Stimulated activated CD8-positive, alpha-beta memory T cell treated with anti-CD3 and anti-CD28 coated beads, Interleukin-2, amount 100 ng/mL, for 48 hours (primary cell): Measurements from ENCODE around the gene RCN1.
"Not testable (repeated sequence)": the region's sequence is repeated elsewhere in the genome, so short reads cannot be mapped to it uniquely, and the experiment has no call there.

Experiments
- DNase-seq, 2 donors: peaks; one replicate each; pipeline ENCODE4 v3.0.0-alpha.2; 2020; ENCODE audit warnings: low read depth in 2 of 2

RCN1 gene

GRCh38 chr11:32079553-32079952 is 11.3 kb upstream of the RCN1 start:
- no peak for DNase-seq

- DNase-seq = no peak
Observed at GRCh38 chr11:32080361-32080980, 10.4 kb upstream of the RCN1 start.

- DNase-seq = no peak
Observed at GRCh38 chr11:32081129-32081641, 9.7 kb upstream of the RCN1 start.

- no peak for DNase-seq
Observed at GRCh38 chr11:32081901-32082300, 9.0 kb upstream of the RCN1 start.

- no peak for DNase-seq
Observed at GRCh38 chr11:32082346-32082986, 8.4 kb upstream of the RCN1 start.

GRCh38 chr11:32087597-32087996 is 3.3 kb upstream of the RCN1 start:
- no peak for DNase-seq

GRCh38 chr11:32088117-32088941 is 2.5 kb upstream of the RCN1 start:
- no peak for DNase-seq

- no peak for DNase-seq
Observed at GRCh38 chr11:32092581-32093170, 1.8 kb downstream of the RCN1 start.

- DNase-seq = no peak
Observed at GRCh38 chr11:32094923-32095322, 4.0 kb downstream of the RCN1 start.

GRCh38 chr11:32098142-32098903 is 7.4 kb downstream of the RCN1 start:
- no peak for DNase-seq

GRCh38 chr11:32099516-32099915 is 8.6 kb downstream of the RCN1 start:
- no peak for DNase-seq

- DNase-seq = no peak
Observed at GRCh38 chr11:32100495-32100894, 9.6 kb downstream of the RCN1 start.

- DNase-seq = no peak
Observed at GRCh38 chr11:32101791-32102190, 10.9 kb downstream of the RCN1 start.

GRCh38 chr11:32103121-32103719 is 12.3 kb downstream of the RCN1 start:
- not testable (repeated sequence) for DNase-seq

GRCh38 chr11:32103941-32104340 is 13.1 kb downstream of the RCN1 start:
- no peak for DNase-seq

GRCh38 chr11:32105871-32106560 is 15.1 kb downstream of the RCN1 start:
- DNase-seq = no peak

- no peak for DNase-seq
Observed at GRCh38 chr11:32107647-32108046, 16.8 kb downstream of the RCN1 start.

- no peak for DNase-seq
Observed at GRCh38 chr11:32108576-32108975, 17.7 kb downstream of the RCN1 start.

- no peak for DNase-seq
Observed at GRCh38 chr11:32109138-32109537, 18.3 kb downstream of the RCN1 start.

GRCh38 chr11:32109592-32109991 is 18.7 kb downstream of the RCN1 start:
- no peak for DNase-seq

- no peak for DNase-seq
Observed at GRCh38 chr11:32110795-32111194, 19.9 kb downstream of the RCN1 start.
